Renal pelvis (tissue), 4 donors: ENCODE results near the gene SLC4A9. TPM values are rescaled to one million over a fixed set of nuclear protein-coding genes. Genes with fewer than 3 reads are reported as not detected.
"Not testable (repeated sequence)": the region's sequence is repeated elsewhere in the genome, so short reads cannot be mapped to it uniquely, and the experiment has no call there.

Experiments used
- DNase-seq: peaks from one replicate; pipeline ENCODE4 v3.0.0-alpha.2; 2013
- polyA plus RNA-seq, 3 donors: library from polyadenylated mRNA; unstranded; fragments of 120-200 nt; gene quantifications; one replicate each; pipeline ENCODE4 v1.2.1, GENCODE V29; 2013; ENCODE audit not compliant: insufficient read length in 3 of 3

Gene SLC4A9
- polyA plus RNA-seq, 3 donors: 12.4 to 36.4 (median 22.9) TPM

- DNase-seq: peak; percentile 66
These were observed 23.6 kb upstream of the SLC4A9 start for GRCh38 chr5:140336388-140336787.

GRCh38 chr5:140337880-140338279, 22.1 kb upstream of the SLC4A9 start:
- DNase-seq: no peak

GRCh38 chr5:140338336-140338735, 21.7 kb upstream of the SLC4A9 start:
- no peak for DNase-seq

- DNase-seq: no peak
These were observed 21.1 kb upstream of the SLC4A9 start for GRCh38 chr5:140338908-140339307.

GRCh38 chr5:140339636-140340035, 20.4 kb upstream of the SLC4A9 start:
- no peak for DNase-seq

- no peak for DNase-seq
These were observed 19.3 kb upstream of the SLC4A9 start for GRCh38 chr5:140340605-140341121.

- DNase-seq: no peak
These were observed 18.4 kb upstream of the SLC4A9 start for GRCh38 chr5:140341591-140341990.

- DNase-seq: no peak
These were observed 17.7 kb upstream of the SLC4A9 start for GRCh38 chr5:140342287-140342686.

- no peak for DNase-seq
These were observed 17.1 kb upstream of the SLC4A9 start for GRCh38 chr5:140342896-140343295.

GRCh38 chr5:140343849-140344248, 16.1 kb upstream of the SLC4A9 start:
- not testable (repeated sequence) for DNase-seq

- DNase-seq: no peak
These were observed 15.1 kb upstream of the SLC4A9 start for GRCh38 chr5:140344683-140345423.

- DNase-seq: no peak
These were observed 14.1 kb upstream of the SLC4A9 start for GRCh38 chr5:140345919-140346347.

GRCh38 chr5:140346348-140347221, 13.4 kb upstream of the SLC4A9 start, which contains the start of gene HBEGF:
Gene HBEGF, minus strand, starts transcription at chr5:140346603. Its CDS starts 275 bp downstream, at chr5:140346328.
- DNase-seq: peak; percentile 77

GRCh38 chr5:140347360-140347759, 12.6 kb upstream of the SLC4A9 start:
- DNase-seq: no peak

GRCh38 chr5:140348104-140348503, 11.9 kb upstream of the SLC4A9 start:
- DNase-seq: no peak

GRCh38 chr5:140349244-140349643, 10.8 kb upstream of the SLC4A9 start:
- DNase-seq: no peak

- peak; percentile 77 for DNase-seq
These were observed 8.2 kb upstream of the SLC4A9 start for GRCh38 chr5:140351609-140352334.

- DNase-seq: no peak
These were observed 4.4 kb upstream of the SLC4A9 start for GRCh38 chr5:140355546-140355945.

GRCh38 chr5:140356853-140357725, 2.9 kb upstream of the SLC4A9 start:
- no peak for DNase-seq

GRCh38 chr5:140357726-140358093, 2.3 kb upstream of the SLC4A9 start:
- DNase-seq: peak; percentile 80

GRCh38 chr5:140358738-140359310, 1.2 kb upstream of the SLC4A9 start:
- no peak for DNase-seq
